BLaER1 treated with 17β-estradiol and CSF1 and Interleukin-3, amounts not matched to agents 10 nM and 100 nM (cell line): ENCODE measurements around the gene NF1.
"Not testable (repeated sequence)": the region's sequence is repeated elsewhere in the genome, so short reads cannot be mapped to it uniquely, and the experiment has no call there.

Experiments used
- H3K27ac ChIP-seq, 11 experiments: shearing (Covaris generic); formaldehyde crosslinking; 2 replicates each; pipeline ENCODE4 v1.8.1; 2022
- H3K27me3 ChIP-seq, 11 experiments: shearing (Covaris generic); formaldehyde crosslinking; 2 replicates each; pipeline ENCODE4 v1.8.1; 2022
- H3K36me3 ChIP-seq, 11 experiments: shearing (Covaris generic); formaldehyde crosslinking; 2 replicates each; pipeline ENCODE4 v1.8.1; 2022
- H3K4me1 ChIP-seq, 10 experiments: shearing (Covaris generic); formaldehyde crosslinking; 2 replicates each; pipeline ENCODE4 v1.8.1; 2022
- H3K4me2 ChIP-seq, 11 experiments: shearing (Covaris generic); formaldehyde crosslinking; 2 replicates each; pipeline ENCODE4 v1.8.1; 2022
- H3K4me3 ChIP-seq, 10 experiments: shearing (Covaris generic); formaldehyde crosslinking; 2 replicates each; pipeline ENCODE4 v1.8.1; 2022
- H3K9ac ChIP-seq, 11 experiments: shearing (Covaris generic); formaldehyde crosslinking; 2 replicates each; pipeline ENCODE4 v1.8.1; 2022
- H3K9me3 ChIP-seq, 11 experiments: shearing (Covaris generic); formaldehyde crosslinking; replicated peaks in 1 of 11; 2 replicates each; pipeline ENCODE4 v1.8.1; 2022
- H4K20me1 ChIP-seq, 11 experiments: shearing (Covaris generic); formaldehyde crosslinking; 2 replicates each; pipeline ENCODE4 v1.8.1; 2022
- Cebpa-rat ChIP-seq, 11 experiments: shearing (Covaris generic); IDR thresholded peaks; 2 replicates each; pipeline ENCODE4 v1.8.1; 2022

The NF1 gene

DNA sequence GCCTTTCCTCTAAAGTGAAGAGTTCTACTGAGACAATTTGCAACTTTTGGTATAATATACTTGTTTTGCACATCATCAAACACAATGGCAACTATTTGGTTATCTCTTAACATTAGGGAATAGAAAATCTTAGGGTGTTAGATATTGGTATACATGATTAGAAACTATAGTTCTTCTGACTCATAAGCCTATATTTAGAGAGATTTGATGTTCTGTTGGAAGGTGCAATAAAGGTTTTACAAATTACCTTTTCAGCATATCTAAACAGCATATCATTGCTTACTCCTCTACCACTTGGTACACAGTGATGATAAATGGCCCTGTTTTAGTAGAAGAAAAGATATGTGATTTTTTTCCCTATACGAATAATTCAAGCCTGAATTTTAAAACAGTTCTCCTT is 212.9 kb downstream of the NF1 start:
- peaks cover 0 to 43% (median 33%) of the 10 kb centered on the region in 11 experiments; a peak in 19 of 22 replicates for H3K9me3 ChIP-seq
- peak overlapping the region in 3 of 10 experiments; percentile 70 to 89 (median 75); a peak in 4 of 20 replicates for H3K4me3 ChIP-seq
- peak overlapping the region in 8 of 11 experiments; percentile 91 to 99 (median 97); a peak in 14 of 22 replicates for H3K27ac ChIP-seq
- peaks cover 0 to 58% (median 24%) of the 10 kb centered on the region in 11 experiments; a peak in 12 of 22 replicates for H4K20me1 ChIP-seq
- peaks cover 49 to 70% (median 57%) of the 10 kb centered on the region in 11 experiments for H3K36me3 ChIP-seq
- H3K4me1 ChIP-seq, result peaks cover 33 to 54% (median 48%) of the 10 kb centered on the region in 10 experiments
- no peaks in the 10 kb centered on the region for H3K27me3 ChIP-seq
- peak overlapping the region in 5 of 11 experiments; percentile 76 to 93 (median 87); a peak in 7 of 22 replicates for H3K9ac ChIP-seq
- peak overlapping the region; percentile 80 to 97 (median 90); a peak in 20 of 22 replicates for H3K4me2 ChIP-seq
- TF ChIP-seq Cebpa-rat (IDR thresholded peaks at IDR 0.05), result no peak

DNA sequence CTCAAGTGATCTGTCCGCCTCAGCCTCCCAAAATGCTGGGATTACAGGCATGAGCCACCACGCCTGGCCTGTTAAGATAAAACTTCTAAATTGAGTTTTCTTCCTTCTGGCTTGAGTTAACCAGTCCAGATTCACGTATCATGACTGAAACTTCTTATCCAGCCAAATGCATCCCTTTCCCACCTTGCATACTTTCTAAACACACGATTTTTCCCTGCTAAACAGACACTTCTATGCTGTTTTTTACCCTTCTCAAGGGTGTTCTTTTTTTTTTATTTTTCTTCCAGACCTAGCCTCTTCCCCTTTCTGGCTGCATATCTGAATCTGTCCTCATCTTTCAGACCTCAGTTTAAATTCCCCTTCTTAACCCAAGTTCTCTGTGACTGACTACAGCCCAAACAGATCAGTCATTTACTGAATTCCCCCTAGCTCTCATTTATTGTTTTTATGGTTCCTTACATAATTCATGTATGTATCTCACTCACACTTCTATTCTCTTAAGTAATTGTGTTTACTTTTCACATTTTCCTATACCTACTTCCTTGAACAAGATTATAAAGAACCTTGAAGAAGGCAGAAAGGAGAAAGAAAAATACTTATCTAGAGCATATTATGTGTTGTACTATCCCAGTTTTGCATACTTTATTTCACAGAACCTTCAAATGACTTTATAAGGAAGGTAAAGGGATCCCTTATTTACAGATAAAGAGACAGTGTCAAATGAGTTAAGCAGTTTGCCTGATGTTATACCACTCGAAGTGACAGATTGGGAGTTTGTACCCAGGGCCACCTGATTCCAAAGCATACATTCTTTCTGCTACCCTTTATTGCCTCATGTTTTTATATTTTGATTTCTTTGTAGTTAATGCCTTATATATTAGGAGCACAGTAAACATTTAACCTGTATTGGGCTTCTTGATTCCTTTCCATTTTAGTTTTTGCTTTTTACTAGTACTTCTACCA is 213.9 kb downstream of the NF1 start:
- Histone ChIP-seq H3K9me3 (peaks cover 0 to 40% (median 31%) of the 10 kb centered on the region in 11 experiments; a peak in 19 of 22 replicates), H3K4me2 (peak overlapping the region; percentile 80 to 97 (median 90)), H3K4me1 (peaks cover 33 to 54% (median 48%) of the 10 kb centered on the region in 10 experiments), H3K27me3 (no peaks in the 10 kb centered on the region), H3K36me3 (peaks cover 39 to 59% (median 47%) of the 10 kb centered on the region in 11 experiments), H3K9ac (peak overlapping the region; percentile 76 to 93 (median 83); a peak in 21 of 22 replicates), H4K20me1 (peaks cover 0 to 48% (median 24%) of the 10 kb centered on the region in 11 experiments; a peak in 12 of 22 replicates), H3K27ac (peak overlapping the region; percentile 89 to 99 (median 96); a peak in 21 of 22 replicates), H3K4me3 (peak overlapping the region; percentile 37 to 89 (median 66); a peak in 17 of 20 replicates)
- no peak for TF ChIP-seq Cebpa-rat (IDR thresholded peaks at IDR 0.05)

DNA sequence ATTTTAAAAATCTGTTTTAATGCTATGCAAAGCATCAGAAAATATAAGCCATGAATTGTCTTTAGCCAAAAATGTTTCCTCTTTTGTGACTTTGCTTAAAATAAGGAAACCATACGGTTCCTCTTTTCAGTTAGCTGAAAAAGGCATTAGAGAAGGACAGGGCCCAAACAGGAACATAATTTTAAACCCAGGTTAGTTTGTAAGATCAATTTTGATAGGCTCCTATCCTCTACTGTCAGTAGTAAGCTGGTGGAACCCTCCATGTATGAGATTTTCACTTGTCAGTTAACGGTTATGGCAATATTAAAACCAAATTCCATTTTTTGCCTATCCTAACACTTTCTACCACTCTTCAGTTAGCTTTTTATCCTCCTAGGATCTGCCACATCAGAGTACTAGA is 214.8 kb downstream of the NF1 start:
- peaks cover 0 to 39% (median 23%) of the 10 kb centered on the region in 11 experiments; a peak in 12 of 22 replicates for H4K20me1 ChIP-seq
- H3K4me3 ChIP-seq, result peak overlapping the region; percentile 60 to 89 (median 66); a peak in 19 of 20 replicates
- H3K4me1 ChIP-seq, result peaks cover 36 to 55% (median 49%) of the 10 kb centered on the region in 10 experiments
- no peaks in the 10 kb centered on the region for H3K27me3 ChIP-seq
- peak overlapping the region; percentile 76 to 93 (median 83) for H3K9ac ChIP-seq
- H3K9me3 ChIP-seq, result peaks cover 0 to 36% (median 27%) of the 10 kb centered on the region in 11 experiments; a peak in 19 of 22 replicates
- peaks cover 33 to 51% (median 38%) of the 10 kb centered on the region in 11 experiments for H3K36me3 ChIP-seq
- H3K4me2 ChIP-seq, result peak overlapping the region; percentile 80 to 97 (median 90)
- TF ChIP-seq Cebpa-rat (IDR thresholded peaks at IDR 0.05), result no peak
- peak overlapping the region; percentile 89 to 99 (median 96) for H3K27ac ChIP-seq

DNA sequence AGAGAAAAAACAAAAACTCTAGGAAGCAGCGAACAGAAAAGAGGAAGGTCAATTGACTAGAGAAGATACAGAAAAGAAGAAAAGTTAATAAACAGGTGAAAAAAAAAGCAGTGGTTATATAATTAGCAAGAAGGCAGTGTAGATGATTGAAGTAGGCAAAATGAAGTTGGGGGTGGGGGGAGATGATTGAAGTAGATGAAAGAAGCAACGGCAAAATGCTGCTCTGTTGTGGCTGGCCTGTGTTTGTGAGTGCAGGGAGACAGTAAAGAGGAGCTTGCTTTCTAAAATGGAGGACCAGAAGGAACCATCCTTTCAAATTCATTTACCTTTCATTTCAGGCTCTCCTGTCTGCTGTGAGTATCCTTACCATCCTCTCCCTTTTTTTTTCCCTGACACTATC is 215.5 kb downstream of the NF1 start:
- Histone ChIP-seq H3K9ac (peak overlapping the region; percentile 76 to 93 (median 83)), H3K27ac (peak overlapping the region; percentile 89 to 99 (median 96)), H3K4me2 (peak overlapping the region; percentile 80 to 97 (median 90)), H3K27me3 (no peaks in the 10 kb centered on the region), H3K4me1 (peaks cover 39 to 62% (median 54%) of the 10 kb centered on the region in 10 experiments), H3K4me3 (peak overlapping the region; percentile 60 to 89 (median 66)), H3K36me3 (peaks cover 26 to 51% (median 32%) of the 10 kb centered on the region in 11 experiments), H4K20me1 (peaks cover 0 to 32% (median 16%) of the 10 kb centered on the region in 11 experiments; a peak in 12 of 22 replicates), H3K9me3 (peaks cover 0 to 36% (median 25%) of the 10 kb centered on the region in 11 experiments; a peak in 19 of 22 replicates)
- no peak for TF ChIP-seq Cebpa-rat (IDR thresholded peaks at IDR 0.05)

GRCh38 chr17:31310886-31311285 is 216.1 kb downstream of the NF1 start:
- Histone ChIP-seq H3K4me2 (peak overlapping the region; percentile 80 to 97 (median 90)), H3K36me3 (peaks cover 22 to 51% (median 30%) of the 10 kb centered on the region in 11 experiments; a peak in 21 of 22 replicates), H3K4me3 (peak overlapping the region; percentile 60 to 89 (median 66)), H4K20me1 (peaks cover 0 to 26% (median 10%) of the 10 kb centered on the region in 11 experiments; a peak in 10 of 22 replicates), H3K27me3 (no peaks in the 10 kb centered on the region), H3K27ac (peak overlapping the region; percentile 89 to 99 (median 96)), H3K4me1 (peaks cover 43 to 68% (median 58%) of the 10 kb centered on the region in 10 experiments), H3K9me3 (peaks cover 0 to 36% (median 23%) of the 10 kb centered on the region in 11 experiments; a peak in 17 of 22 replicates), H3K9ac (peak overlapping the region; percentile 76 to 93 (median 83))
- TF ChIP-seq Cebpa-rat (IDR thresholded peaks at IDR 0.05), result peak in 1 of 11 experiments; percentile 58; a peak in 2 of 22 replicates

GRCh38 chr17:31311526-31311925 is 216.7 kb downstream of the NF1 start:
- TF ChIP-seq Cebpa-rat (IDR thresholded peaks at IDR 0.05), result no peak
- peaks cover 45 to 74% (median 62%) of the 10 kb centered on the region in 10 experiments for H3K4me1 ChIP-seq
- H3K4me3 ChIP-seq, result peak overlapping the region; percentile 60 to 89 (median 66)
- peaks cover 0 to 20% (median 7%) of the 10 kb centered on the region in 11 experiments; a peak in 10 of 22 replicates for H4K20me1 ChIP-seq
- H3K36me3 ChIP-seq, result peaks cover 18 to 51% (median 28%) of the 10 kb centered on the region in 11 experiments; a peak in 21 of 22 replicates
- H3K4me2 ChIP-seq, result peak overlapping the region; percentile 80 to 97 (median 90)
- peaks cover 0 to 33% (median 19%) of the 10 kb centered on the region in 11 experiments; a peak in 16 of 22 replicates for H3K9me3 ChIP-seq
- H3K9ac ChIP-seq, result peak overlapping the region; percentile 76 to 93 (median 83)
- H3K27me3 ChIP-seq, result no peaks in the 10 kb centered on the region
- H3K27ac ChIP-seq, result peak overlapping the region; percentile 89 to 99 (median 96)

DNA sequence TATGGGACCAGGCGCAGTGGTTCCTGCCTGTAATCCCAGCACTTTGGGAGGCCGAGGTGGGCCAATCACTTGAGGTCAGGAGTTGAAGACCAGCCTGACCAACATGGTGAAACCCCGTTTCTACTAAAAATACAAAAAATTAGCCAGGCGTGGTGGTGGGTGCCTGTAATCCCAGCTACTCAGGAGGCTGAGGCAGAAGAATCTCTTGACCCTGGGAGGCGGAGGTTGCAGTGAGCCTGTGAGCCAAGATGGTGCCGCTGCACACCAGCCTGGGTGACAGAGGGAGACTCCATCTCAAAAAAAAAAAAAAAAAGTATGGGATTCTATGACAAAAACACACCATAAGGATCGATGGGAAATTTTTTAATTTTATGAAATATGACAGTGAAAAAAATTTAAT is 217.4 kb downstream of the NF1 start:
- Histone ChIP-seq H3K4me3 (peak overlapping the region; percentile 60 to 89 (median 66)), H3K9me3 (peaks cover 0 to 30% (median 13%) of the 10 kb centered on the region in 11 experiments; a peak in 15 of 22 replicates), H3K9ac (peak overlapping the region; percentile 76 to 93 (median 83)), H3K4me1 (peaks cover 44 to 79% (median 65%) of the 10 kb centered on the region in 10 experiments), H3K4me2 (peak overlapping the region; percentile 80 to 97 (median 90)), H4K20me1 (peaks cover 0 to 14% (median 7%) of the 10 kb centered on the region in 11 experiments; a peak in 10 of 22 replicates), H3K36me3 (peaks cover 11 to 50% (median 26%) of the 10 kb centered on the region in 11 experiments; a peak in 20 of 22 replicates), H3K27ac (peak overlapping the region; percentile 89 to 99 (median 96))
- H3K27me3 ChIP-seq, result not testable (repeated sequence)
